Natural killer cell (primary cell): Measurements from ENCODE around the gene MTPN. TPM values are rescaled to one million over a fixed set of nuclear protein-coding genes. Genes with fewer than 3 reads are reported as not detected.

ENCODE experiments used
- ATAC-seq, 3 donors: fragments of 150-1000 bp in 2 of 3; fragments of 200-7000 bp in 1 of 3; cut with Tn5 transposase; 1 replicate in 1 of 3; 2 replicates in 2 of 3; pipeline ENCODE4 v1.10.0; 2021; ENCODE audit warnings: mild to moderate bottlenecking in 2 of 3, moderate library complexity in 2 of 3
- DNase-seq, 2 donors: peaks; one replicate each; pipeline versions ENCODE4 v3.0.0 to v3.0.0-alpha.2; 2013 to 2021; ENCODE audit warnings: mixed read lengths in 1 of 2
- H3K27ac ChIP-seq: one replicate; pipeline ENCODE4 v1.5.1; 2013; ENCODE audit warnings: mild to moderate bottlenecking, low read length
- H3K27me3 ChIP-seq: one replicate; pipeline ENCODE4 v1.6.1; 2013; ENCODE audit warnings: low read length; ENCODE audit not compliant: control insufficient read depth, insufficient read depth
- H3K36me3 ChIP-seq: one replicate; pipeline ENCODE4 v1.6.1; 2013; ENCODE audit warnings: low read length; ENCODE audit not compliant: control insufficient read depth, insufficient read depth
- H3K4me1 ChIP-seq: one replicate; pipeline ENCODE4 v1.6.1; 2013; ENCODE audit warnings: low read length; ENCODE audit not compliant: control insufficient read depth, insufficient read depth
- H3K4me3 ChIP-seq: one replicate; pipeline ENCODE4 v1.5.1; 2013; ENCODE audit warnings: low read length
- H3K9me3 ChIP-seq: one replicate; pipeline ENCODE4 v1.6.1; 2013; ENCODE audit warnings: low read length; ENCODE audit not compliant: control insufficient read depth, insufficient read depth
- H3K27ac Mint-ChIP-seq, 2 donors: one replicate each; pipeline ENCODE4 v1.8.0; 2022; ENCODE audit warnings: mild to moderate bottlenecking in 2 of 2, mixed read lengths in 2 of 2, moderate library complexity in 1 of 2
- H3K27me3 Mint-ChIP-seq, 2 donors: one replicate each; pipeline ENCODE4 v1.8.0; 2022; ENCODE audit warnings: low read depth in 2 of 2, mixed read lengths in 2 of 2
- H3K36me3 Mint-ChIP-seq: one replicate; pipeline ENCODE4 v1.8.0; 2022; ENCODE audit warnings: mixed read lengths
- H3K4me1 Mint-ChIP-seq, 2 donors: one replicate each; pipeline ENCODE4 v1.8.0; 2022; ENCODE audit warnings: mixed read lengths in 2 of 2
- H3K4me3 Mint-ChIP-seq: one replicate; pipeline ENCODE4 v1.8.0; 2022; ENCODE audit warnings: mild to moderate bottlenecking, moderate library complexity, mixed read lengths
- H3K9me3 Mint-ChIP-seq, 2 donors: one replicate each; pipeline ENCODE4 v1.8.0; 2022; ENCODE audit warnings: mixed read lengths in 2 of 2
- CTCF ChIP-seq: fragments of 200-600 bp; IDR thresholded peaks from one replicate; pipeline ENCODE4 v1.8.0; 2022; ENCODE audit warnings: antibody characterized with exemption
- WGBS: methylation state at CpG from one replicate; pipeline ENCODE4 v1.1.7; 2013; ENCODE audit warnings: missing lambda C conversion rate; ENCODE audit not compliant: insufficient coverage; 5-methylcytosine and 5-hydroxymethylcytosine counted together
- intact Hi-C: fragments of 100-400 bp; cut with micrococcal nuclease; formaldehyde crosslinking; loops from one replicate; pipeline ENCODE4 v1.14.2; 2022
- total RNA-seq, 4 donors: library from RNA; stranded (reverse); fragments of 120-200 nt in 1 of 4; gene quantifications; one replicate each; pipeline versions ENCODE4 v1.2.3 to v1.2.4, GENCODE V29; 2013 to 2022

The MTPN gene
- total RNA-seq, 3 donors from 2014 or later (not counting 1 experiment from before 2014, with no cell fraction given): 161 to 170 (median 165) TPM

GRCh38 chr7:135980665-135981180 lies 3.6 kb upstream of the MTPN start:
- peak overlapping the region; percentile 81 for H3K27ac ChIP-seq
- 4% methylated on average over 3 of the region's 3 CpGs for WGBS
- no peaks in the 10 kb centered on the region for H3K9me3 ChIP-seq
- H3K4me1 ChIP-seq: peaks cover 26% of the 10 kb centered on the region
- no peaks in the 10 kb centered on the region for H3K36me3 Mint-ChIP-seq
- H3K9me3 Mint-ChIP-seq: no peaks in the 10 kb centered on the region
- H3K27me3 Mint-ChIP-seq: no peaks in the 10 kb centered on the region
- H3K27ac Mint-ChIP-seq: peak overlapping the region; percentile 88 to 92
- peak overlapping the region; percentile 87 for H3K4me3 Mint-ChIP-seq
- peaks cover 64 to 68% of the 10 kb centered on the region in 2 donors for H3K4me1 Mint-ChIP-seq
- peak overlapping the region; percentile 38 for H3K4me3 ChIP-seq
- no peaks in the 10 kb centered on the region for H3K27me3 ChIP-seq
- peak; percentile 63 to 85 (median 78) for ATAC-seq
- peak; percentile 56 to 87 for DNase-seq
- H3K36me3 ChIP-seq: no peaks in the 10 kb centered on the region
- intact Hi-C loops: loop anchor here (1.0 to 5.0 kb wide), 3 partner anchors 78 to 470 kb away; partner anchors contain the start of genes CNOT4 and STMP1
- TF ChIP-seq CTCF: no peak

GRCh38 chr7:135980012-135980551 lies 2.9 kb upstream of the MTPN start:
- Mint-ChIP-seq H3K27ac (peak overlapping the region; percentile 88 to 92), H3K9me3 (no peaks in the 10 kb centered on the region), H3K36me3 (no peaks in the 10 kb centered on the region), H3K4me1 (peaks cover 70 to 71% of the 10 kb centered on the region in 2 donors), H3K4me3 (peak overlapping the region; percentile 87), H3K27me3 (no peaks in the 10 kb centered on the region)
- DNase-seq: peak in 1 of 2 donors; percentile 22
- Histone ChIP-seq H3K4me3 (peak overlapping the region; percentile 1), H3K9me3 (no peaks in the 10 kb centered on the region), H3K4me1 (peaks cover 30% of the 10 kb centered on the region), H3K36me3 (no peaks in the 10 kb centered on the region), H3K27ac (peak overlapping the region; percentile 81), H3K27me3 (no peaks in the 10 kb centered on the region)
- intact Hi-C loops: loop anchor here (1.0 to 5.0 kb wide), 3 partner anchors 78 to 470 kb away; partner anchors contain the start of genes CNOT4 and STMP1
- peak in 1 of 3 donors; percentile 6 for ATAC-seq
- WGBS: 16% methylated on average over 2 of the region's 2 CpGs
- TF ChIP-seq CTCF: no peak

GRCh38 chr7:135979471-135980011 lies 2.4 kb upstream of the MTPN start:
- Mint-ChIP-seq H3K9me3 (no peaks in the 10 kb centered on the region), H3K27ac (peak overlapping the region; percentile 88 to 92), H3K36me3 (no peaks in the 10 kb centered on the region), H3K27me3 (no peaks in the 10 kb centered on the region), H3K4me1 (peaks cover 76% of the 10 kb centered on the region in 2 donors), H3K4me3 (peak overlapping the region; percentile 87)
- TF ChIP-seq CTCF: no peak
- H3K4me1 ChIP-seq: peaks cover 30% of the 10 kb centered on the region
- no peaks in the 10 kb centered on the region for H3K36me3 ChIP-seq
- ATAC-seq (no peak), DNase-seq (no peak)
- peak overlapping the region; percentile 81 for H3K27ac ChIP-seq
- H3K9me3 ChIP-seq: no peaks in the 10 kb centered on the region
- intact Hi-C loops: loop anchor here (1.0 to 5.0 kb wide), 3 partner anchors 77 to 469 kb away; partner anchors contain the start of genes CNOT4 and STMP1
- H3K27me3 ChIP-seq: no peaks in the 10 kb centered on the region
- no peak overlapping the region for H3K4me3 ChIP-seq
